Forelimb muscle (tissue), 1 donor: ENCODE data around the gene C11orf58. TPM values are rescaled to one million over a fixed set of nuclear protein-coding genes. Genes with fewer than 3 reads are reported as not detected.

Experiments
- DNase-seq: peaks from one replicate; pipeline ENCODE4 v3.0.0-alpha.2; 2013; ENCODE audit warnings: low read depth
- polyA plus RNA-seq: library from polyadenylated mRNA; unstranded; fragments of 120-200 nt; gene quantifications from one replicate; pipeline ENCODE4 v1.2.1, GENCODE V29; 2013; ENCODE audit not compliant: insufficient read length

Gene C11orf58
- 174 TPM for polyA plus RNA-seq

- DNase-seq = peak; percentile 95
Measured at GRCh38 chr11:16738193-16738946, at the start of gene C11orf58. TSS of gene C11orf58 (plus strand) at chr11:16738647. CDS start at chr11:16738779, 132 bp downstream.

DNA sequence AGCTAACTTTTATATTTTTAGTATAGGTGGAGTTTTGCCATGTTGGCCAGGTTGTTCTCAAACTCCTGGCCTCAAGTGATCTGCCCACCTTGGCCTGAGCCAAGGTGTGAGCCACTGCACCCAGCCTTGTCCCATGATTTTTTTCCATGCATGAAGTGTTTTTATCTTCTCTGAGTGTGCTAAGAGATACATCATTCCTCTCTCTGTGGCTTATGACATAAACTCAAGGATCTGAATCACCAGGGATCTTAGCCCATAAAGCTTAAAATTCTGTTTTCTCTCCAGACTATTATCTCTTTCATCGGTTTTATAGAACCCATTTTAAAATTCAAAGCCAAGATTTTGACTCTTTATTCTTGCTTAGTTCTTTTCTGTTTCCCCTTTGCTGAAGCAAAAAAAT lies 48.4 kb upstream of the C11orf58 start:
- no peak for DNase-seq

GRCh38 chr11:16703795-16704194 lies 34.7 kb upstream of the C11orf58 start:
- DNase-seq = no peak

- no peak for DNase-seq
Measured at GRCh38 chr11:16713594-16713993, 24.9 kb upstream of the C11orf58 start.

DNA sequence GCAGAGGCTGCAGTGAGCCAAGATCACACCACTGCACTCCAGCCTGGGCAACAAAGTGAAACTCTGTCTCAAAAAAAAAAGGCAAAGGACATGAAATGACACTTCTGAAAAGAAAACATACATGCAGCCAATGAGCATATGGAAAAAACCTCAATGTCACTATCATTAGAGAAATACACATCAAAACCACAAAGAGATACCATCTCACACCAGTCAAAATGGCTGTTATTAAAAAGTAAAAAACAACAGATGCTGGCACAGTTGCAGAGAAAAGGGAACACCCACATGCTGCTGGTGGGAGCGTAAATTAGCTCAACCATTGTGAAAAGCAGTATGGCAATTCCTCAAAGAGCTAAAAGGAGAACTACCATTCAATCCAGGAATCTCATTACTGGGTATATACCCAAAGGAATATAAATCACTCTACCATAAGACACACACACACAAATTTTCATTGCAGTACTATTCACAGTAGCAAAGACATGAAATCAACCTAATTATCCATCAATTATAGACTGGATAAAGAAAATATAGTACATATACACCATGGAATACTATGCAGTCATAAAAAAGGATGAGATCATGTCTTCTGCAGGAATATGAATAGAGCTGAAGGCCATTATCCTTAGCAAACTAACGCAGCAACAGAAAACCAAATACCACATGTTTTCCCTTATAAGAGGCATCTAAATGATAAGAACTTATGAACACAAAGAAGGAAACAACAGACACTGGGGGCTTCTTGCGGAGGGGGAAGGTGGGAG lies 15.7 kb upstream of the C11orf58 start:
- DNase-seq = no peak

- DNase-seq = no peak
Measured at GRCh38 chr11:16727806-16728205, 10.6 kb upstream of the C11orf58 start.

DNA sequence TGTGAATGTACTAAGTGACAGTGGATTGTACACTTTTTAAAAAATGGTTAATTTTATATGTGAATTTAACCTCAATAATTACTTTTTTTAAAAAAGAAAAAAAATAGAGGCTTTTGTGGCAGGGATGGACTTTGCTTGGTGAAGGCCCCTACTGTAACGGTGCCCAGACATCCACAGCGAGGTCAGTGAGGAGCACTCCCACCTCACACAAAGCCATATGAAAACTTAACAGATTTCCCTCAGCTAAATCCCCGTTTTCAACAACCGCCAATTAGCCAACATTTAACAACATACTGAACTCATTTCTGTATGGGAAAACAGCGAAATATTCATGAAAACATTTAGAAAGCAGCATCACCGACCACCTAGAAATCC lies 642 bp upstream of the C11orf58 start:
- peak; percentile 14 for DNase-seq

DNA sequence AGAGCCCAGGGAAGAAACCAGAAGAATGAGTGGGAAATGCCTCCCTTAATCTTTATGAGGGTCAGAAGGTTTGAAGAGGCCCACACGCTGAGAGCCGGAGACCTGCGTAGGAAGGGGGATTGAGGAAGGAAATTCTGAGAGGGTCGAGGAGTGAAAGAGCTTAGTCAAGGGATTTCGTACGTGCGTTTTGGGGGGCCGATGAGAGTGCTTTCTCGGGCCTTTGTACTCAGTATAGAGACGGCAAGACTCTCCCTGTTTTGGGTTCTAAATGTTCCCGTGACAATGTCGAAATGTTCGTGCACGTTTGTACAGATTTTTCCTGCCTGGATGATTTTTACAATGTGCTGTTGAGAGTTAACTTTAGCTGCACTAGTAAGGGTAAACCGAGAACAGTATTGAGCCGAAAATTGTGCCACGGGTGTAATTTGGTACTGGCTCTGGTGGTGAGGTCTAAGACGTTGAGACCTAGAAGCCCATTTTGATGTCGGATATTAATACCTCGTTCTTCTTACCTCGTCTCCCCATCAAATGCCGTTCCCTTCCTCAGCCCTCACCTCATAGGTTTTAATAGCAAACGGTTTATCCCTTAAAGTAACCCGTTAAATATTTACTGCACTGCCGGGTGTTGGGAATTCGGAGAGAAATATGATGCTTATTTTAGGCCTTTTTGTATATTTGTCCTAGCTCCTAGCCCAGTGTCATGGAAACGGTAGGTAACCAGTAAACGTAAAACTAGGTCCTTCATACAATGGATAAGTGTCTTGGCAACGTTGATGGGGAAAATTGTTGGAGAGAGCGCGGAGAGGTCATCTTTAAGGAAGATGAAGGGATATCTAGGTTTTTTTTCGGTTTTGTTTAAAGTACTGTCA lies 734 bp downstream of the C11orf58 start:
- DNase-seq = peak; percentile 17

DNA sequence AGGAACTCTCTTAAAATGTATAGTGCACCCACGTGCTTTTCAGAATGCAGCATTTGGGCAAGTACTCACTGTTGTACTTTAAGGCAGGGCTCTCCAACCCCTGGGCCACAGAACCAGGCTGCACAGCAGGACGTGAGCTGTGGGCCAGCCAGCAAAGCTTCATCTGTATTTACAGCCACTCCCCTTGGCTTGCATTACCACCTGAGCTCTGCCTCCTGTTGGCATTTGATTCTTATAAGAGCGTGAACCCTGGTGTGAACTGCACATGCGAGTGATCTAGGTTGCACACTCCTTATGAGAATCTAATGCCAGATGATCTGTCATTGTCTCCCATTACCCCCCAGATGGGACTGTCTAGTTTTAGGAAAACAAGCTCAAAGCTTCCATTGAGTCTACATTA lies 3.0 kb downstream of the C11orf58 start:
- DNase-seq = no peak

- no peak for DNase-seq
Measured at GRCh38 chr11:16743478-16743877, 5.0 kb downstream of the C11orf58 start.

DNA sequence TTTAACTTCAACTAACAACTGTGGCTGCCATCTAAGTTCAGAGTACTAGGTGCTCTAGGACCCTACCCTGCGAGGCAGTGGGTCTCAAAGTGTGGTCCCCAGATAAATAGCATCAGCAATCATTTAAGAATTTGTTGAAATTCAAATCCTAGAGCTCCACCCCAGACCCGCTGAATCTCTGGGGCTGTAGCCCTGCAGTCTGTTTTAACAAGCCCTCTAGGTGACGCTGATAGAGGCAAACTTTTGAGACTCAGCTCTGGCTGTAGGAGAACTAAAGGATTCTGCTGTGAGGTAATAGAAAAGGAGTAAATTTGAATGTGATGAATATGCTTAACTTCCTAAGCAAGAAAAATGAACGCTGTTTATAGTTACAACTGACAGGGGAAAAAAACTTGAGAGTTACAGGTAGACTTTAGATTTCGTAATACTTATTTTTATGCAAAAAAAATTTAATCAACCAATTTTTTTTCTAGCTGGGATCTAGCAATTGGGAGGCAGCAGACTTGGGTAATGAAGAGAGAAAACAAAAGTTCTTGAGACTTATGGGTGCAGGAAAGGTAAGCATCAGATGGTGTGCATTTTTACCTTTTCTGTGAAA lies 5.8 kb downstream of the C11orf58 start:
- DNase-seq = no peak

GRCh38 chr11:16745950-16746605 lies 7.6 kb downstream of the C11orf58 start:
- DNase-seq = no peak

DNA sequence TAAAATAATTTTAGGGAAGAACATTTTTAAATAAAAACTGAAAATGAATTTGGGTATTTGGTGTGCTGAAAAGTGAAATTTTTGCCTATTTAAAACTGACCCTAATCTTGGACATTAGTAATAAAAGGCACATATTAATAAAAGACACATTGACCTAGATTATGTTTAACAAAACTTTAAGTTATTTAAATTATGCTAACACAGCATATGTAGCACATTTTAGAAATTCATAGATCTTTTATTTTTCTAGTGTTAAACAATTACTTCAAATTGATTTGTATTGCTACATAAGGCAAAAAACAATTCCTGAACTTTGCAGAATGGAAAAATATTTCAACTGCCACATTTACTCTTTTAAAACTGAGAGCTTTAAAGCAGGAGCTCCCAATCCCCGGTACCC lies 10.6 kb downstream of the C11orf58 start:
- DNase-seq = no peak

DNA sequence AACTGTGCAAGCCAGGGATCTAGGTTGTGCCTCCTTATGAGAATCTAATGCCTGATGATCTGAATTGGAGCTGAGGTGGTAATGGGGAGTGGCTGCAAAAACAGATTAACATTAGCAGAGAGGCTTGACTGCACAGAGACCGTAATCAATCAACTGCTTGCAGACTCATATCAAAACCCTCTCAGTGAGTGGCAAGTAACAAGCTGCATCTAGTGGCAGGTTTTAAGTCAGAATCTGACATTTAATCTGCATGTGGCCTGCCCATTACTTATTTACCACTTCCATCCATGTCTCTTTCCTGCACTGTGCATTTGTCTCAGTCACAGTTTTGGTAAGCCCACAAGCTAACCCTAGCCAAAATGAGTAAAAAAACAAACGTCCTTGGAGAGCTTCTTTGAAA lies 11.2 kb downstream of the C11orf58 start:
- no peak for DNase-seq

DNA sequence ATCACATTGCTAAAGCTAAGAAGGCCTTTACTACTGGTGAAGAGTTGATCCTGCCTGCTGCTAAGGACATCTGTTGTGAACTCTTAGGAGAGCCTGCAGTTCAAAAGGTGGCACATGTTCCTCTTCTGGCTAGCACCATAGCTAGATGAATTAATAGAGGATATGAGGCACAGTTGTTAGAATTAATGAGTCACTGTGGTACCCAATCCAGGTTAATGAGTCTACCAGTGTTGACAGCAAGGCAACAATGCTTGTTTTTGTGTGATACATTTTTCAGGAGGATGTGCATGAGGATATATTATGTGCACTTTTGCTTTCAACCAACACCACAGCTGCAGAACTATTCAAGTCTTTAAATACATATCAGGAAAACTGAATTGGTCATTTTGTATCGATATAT lies 12.0 kb downstream of the C11orf58 start:
- no peak for DNase-seq

DNA sequence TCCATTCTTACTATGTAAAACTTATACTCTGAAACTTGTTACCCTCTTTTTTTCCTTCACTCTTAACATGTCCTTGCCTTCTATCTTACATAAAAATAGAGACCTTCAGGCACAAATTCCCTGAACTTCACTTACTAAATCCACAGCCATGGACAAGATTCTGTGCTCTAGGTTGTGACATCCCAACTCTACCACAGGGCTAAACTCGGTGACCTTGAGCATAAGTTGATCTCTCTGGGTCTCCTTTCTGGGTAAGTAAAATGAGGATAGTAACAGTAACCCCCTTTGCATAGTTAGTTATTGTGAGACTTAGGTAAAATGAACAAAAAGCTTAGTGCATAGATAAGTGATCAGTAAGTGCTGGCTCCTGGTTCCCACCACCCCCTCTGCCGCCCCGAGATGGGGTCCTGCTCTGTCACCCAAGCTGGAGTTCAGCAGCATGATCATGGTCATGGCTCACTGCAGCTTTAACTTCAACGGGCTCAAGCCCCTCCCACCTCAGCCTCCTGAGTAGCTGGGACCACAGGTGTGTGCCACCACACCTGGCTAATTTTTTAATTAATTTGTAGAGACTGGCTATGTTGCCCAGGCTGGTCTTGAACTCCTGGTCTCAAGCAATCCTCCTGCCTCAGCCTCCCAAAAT lies 20.1 kb downstream of the C11orf58 start:
- DNase-seq = no peak

DNA sequence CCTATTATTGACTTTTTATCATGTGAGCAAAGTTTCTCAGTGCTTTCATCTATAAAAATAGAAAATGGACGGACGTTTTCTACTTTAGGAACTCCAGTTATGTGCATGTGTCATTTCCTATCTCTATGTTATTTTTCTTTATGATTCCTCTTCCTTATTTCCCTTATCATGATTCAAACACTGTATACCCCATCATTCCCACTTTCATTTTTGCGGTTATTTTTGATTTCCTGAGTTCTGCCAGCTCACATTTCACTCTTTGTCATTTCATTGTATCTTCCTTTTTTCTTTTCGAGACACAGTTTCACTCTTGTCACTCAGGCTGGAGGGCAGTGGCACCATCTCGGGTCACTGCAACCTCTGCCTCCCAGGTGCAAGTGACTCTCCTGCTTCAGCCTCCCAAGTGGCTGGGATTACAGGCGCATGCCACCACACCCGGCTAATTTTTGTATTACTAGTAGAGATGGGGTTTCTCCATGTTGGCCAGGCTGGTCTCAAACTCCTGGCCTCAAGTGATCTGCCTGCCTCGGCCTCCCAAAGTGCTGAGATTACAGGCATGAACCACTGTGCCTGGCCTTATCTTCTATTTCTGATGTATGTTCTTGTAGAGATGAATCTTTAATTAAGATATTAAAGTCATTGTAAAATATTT lies 21.5 kb downstream of the C11orf58 start:
- no peak for DNase-seq

DNA sequence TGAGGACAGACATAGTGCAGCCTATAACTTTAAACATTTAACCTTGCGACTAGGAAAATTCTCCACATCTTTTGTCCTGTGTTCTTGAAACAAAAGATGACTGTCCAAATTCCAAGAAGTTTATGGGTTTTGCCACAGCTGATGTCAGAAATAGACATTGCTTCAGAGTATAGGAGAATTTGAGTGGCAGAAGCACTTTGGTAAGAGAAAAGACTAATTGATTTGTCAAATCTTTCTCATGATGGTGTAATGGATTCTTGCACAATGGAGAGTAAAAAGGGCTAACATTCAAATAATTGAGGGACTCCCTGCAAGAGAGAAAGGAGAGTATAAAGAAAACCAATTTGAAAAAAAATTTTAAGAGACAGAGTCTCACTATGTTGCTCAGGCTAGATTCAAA lies 25.3 kb downstream of the C11orf58 start:
- no peak for DNase-seq

DNA sequence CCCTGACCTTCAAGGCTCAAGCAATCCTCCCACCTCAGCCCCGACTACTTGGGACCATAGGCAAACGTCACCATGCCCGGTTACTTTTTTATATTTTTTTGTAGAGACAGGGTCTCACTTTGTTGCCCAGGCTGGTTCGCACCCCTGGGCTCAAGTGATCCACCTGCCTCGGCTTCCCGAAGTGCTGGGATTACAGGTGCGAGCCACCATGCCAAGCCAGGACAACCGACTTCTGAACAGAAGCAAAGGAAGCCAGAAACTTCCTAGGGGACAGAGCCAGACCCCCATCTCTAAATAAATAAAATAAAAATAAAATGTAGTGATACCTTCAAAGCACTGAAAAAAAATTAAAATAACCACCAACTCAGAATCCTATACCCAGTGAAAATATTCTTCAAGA lies 26.4 kb downstream of the C11orf58 start:
- no peak for DNase-seq

GRCh38 chr11:16767137-16767536 lies 28.7 kb downstream of the C11orf58 start:
- DNase-seq = no peak
